ENCODE results near the gene LDB3. TPM values are rescaled to one million over a fixed set of nuclear protein-coding genes. Genes with fewer than 3 reads are reported as not detected.

Gene LDB3
- total RNA-seq, 2 donors from 2014 or later, result 27.9 to 29.3 TPM

- intact Hi-C loops (cut with DNase I), result no loop called here
- DNase-seq (ENCODE audit: low spot score), result no peak
These were observed 102.2 kb downstream of the LDB3 start for GRCh38 chr10:86770412-86770960.

- intact Hi-C loops (cut with DNase I), result no loop called here
- DNase-seq (ENCODE audit: low spot score), result no peak
These were observed 105.2 kb downstream of the LDB3 start for GRCh38 chr10:86773498-86773897.

- DNase-seq (ENCODE audit: low spot score), result no peak
- intact Hi-C loops (cut with DNase I), result no loop called here
These were observed 107.0 kb downstream of the LDB3 start for GRCh38 chr10:86775056-86775869.

- no peak for DNase-seq (ENCODE audit: low spot score)
- intact Hi-C loops (cut with DNase I), result no loop called here
These were observed 107.5 kb downstream of the LDB3 start for GRCh38 chr10:86775870-86776180.

- intact Hi-C loops (cut with DNase I), result no loop called here
These were observed 111.1 kb downstream of the LDB3 start for GRCh38 chr10:86779220-86780017.

GRCh38 chr10:86782701-86783418 lies 114.5 kb downstream of the LDB3 start:
- intact Hi-C loops (cut with DNase I), result no loop called here
- no peak for DNase-seq (ENCODE audit: low spot score)

More at GRCh38 chr10:86779220-86780017, 111.1 kb downstream of the LDB3 start:
- DNase-seq (ENCODE audit: low spot score), result no peak

GRCh38 chr10:86785037-86785436 lies 116.7 kb downstream of the LDB3 start:
- DNase-seq (ENCODE audit: low spot score), result no peak
- intact Hi-C loops (cut with DNase I), result no loop called here

Other genes starting within 250 kb of the LDB3 start
- 10 to 100 TPM; 28.1 to 30.2 TPM for gene WAPL, start 146.7 kb upstream of the LDB3 start, total RNA-seq
- gene OPN4, start 14.0 kb upstream of the LDB3 start, total RNA-seq, result not detected
- 10 to 100 TPM; 68.0 to 75.8 TPM for gene BMPR1A, start 88.1 kb downstream of the LDB3 start, total RNA-seq

Measured in posterior vena cava (tissue), 2 donors.